T1000 (cell line): Measurements from ENCODE around the gene ANKRD31.
A peak's percentile ranks its signal among the peaks of the same experiment; 100 is the strongest.

ENCODE experiments used
- DNase-seq: peaks from one replicate; lab custom pipeline; 2025; ENCODE audit warnings: mixed read lengths; lab: John Stamatoyannopoulos, UW

The ANKRD31 gene

DNA sequence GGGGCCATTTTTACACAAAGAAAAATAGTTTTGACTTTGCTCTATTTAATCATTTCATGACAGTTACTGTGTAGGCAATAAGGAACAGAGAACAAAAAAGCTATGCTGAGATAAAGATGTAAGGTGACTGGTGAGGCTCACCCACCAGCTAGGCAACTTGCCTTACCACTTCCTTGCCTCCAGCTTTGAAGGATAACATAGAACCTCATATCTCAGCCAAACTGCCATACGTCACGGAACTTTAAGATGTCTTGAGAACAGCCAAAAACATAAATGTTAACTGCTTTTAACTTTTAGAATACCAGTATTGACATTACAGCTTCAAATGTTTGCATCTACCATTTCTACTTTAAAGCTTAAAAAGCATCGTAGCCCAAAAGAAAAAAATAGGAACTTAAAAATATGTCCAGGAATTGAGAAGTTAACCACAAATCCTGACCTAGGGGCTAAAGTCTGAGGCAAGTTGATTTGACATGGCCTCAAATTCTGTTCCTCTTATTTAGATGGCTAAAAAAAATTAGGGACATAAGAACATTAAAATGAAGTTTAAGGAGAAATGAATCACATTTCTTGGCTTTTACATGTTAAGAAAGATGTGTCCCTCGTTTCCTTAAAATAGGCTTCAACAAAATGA is 176.6 kb downstream of the ANKRD31 start:
- DNase-seq, result no peak

DNA sequence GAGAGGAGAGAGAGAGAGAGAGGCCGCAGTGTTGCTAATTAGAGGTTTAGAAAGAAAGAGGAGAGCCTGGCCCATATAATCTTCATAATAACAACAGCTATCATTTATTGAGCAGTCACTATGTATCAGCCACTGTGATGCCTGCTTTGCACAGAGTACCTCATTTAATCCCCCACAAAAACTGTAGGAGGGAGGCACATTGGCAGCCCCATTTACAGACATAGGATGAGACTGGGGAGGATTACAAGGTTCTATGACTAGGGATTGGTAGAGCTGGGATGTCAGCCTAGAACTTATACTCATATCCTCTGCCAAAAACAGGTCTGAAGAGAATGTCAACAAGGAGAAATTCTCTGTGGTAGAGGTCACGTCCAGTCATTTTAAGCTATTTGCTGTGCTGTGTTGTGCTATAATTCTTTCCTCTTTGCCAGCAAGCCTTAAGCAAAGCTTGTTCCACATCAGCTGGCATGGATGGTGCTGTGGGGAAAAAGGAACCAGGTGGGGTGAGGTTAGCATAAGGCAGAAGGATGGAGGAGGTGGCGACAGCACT is 177.6 kb downstream of the ANKRD31 start:
- no peak for DNase-seq

DNA sequence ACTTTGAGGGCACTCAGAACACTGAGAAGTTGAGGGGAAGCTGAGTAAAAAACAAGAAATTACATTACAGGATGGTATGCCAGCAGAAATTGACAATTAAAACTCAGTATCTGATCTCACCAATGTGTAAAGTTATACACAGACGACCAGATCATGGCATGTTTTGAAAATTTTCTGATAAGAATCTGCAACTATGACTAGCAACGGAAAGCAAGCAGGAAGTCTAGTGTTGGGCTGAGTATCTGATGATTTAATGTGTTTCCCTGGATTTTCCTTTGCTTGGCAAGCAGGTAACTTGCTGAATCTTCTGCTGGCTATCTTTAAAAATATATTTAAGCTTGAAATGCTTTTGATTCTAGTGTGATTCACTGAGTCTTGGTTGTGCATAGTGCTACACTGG is 179.1 kb downstream of the ANKRD31 start:
- no peak for DNase-seq

GRCh38 chr5:75055727-75056144 is 180.9 kb downstream of the ANKRD31 start:
- no peak for DNase-seq

GRCh38 chr5:75054134-75054930 is 182.3 kb downstream of the ANKRD31 start:
- no peak for DNase-seq

DNA sequence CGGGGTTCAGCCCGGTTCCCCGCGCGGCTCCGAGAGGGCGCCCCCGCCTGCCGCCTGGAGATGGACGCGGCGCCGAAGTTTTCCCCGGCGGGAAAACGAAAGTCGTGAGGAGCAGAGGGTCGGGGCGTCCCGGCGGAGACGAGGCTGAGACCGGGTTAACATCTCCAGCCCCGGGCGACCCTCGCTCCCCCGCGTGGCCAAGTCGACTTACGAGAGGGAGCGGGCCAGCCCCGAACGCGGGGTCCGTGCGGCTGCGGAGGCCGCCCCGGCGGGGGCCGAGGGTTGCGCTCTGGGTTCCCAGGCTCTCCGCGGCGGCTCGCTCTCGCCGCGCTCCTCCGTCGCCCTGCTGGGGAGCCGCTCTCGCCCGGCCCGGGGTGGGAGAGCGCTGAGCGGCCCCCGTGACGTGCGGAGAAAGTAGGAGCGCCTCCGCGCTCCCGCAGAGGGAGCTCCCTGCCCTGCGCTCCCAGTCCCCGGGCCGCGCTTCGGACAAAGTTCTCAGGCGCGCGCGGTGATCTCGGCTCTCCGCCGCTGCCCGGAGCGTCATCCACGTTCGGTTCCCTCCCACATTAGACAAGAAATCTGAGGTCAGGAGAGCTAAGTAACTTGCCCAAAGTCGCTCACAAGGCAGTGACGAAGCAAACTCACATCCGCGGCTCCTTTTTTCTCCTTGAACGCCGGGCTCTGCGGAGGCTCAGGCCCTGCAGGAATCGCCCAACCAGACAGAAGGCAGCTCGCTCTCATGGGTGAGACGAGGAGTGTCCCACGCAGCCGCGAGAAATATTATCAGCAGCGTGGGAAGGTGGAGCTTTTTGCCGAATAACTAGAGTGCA is 183.2 kb downstream of the ANKRD31 start:
- DNase-seq, result peak; percentile 33

- DNase-seq, result no peak
These were observed 183.7 kb downstream of the ANKRD31 start for GRCh38 chr5:75053054-75053303.

DNA sequence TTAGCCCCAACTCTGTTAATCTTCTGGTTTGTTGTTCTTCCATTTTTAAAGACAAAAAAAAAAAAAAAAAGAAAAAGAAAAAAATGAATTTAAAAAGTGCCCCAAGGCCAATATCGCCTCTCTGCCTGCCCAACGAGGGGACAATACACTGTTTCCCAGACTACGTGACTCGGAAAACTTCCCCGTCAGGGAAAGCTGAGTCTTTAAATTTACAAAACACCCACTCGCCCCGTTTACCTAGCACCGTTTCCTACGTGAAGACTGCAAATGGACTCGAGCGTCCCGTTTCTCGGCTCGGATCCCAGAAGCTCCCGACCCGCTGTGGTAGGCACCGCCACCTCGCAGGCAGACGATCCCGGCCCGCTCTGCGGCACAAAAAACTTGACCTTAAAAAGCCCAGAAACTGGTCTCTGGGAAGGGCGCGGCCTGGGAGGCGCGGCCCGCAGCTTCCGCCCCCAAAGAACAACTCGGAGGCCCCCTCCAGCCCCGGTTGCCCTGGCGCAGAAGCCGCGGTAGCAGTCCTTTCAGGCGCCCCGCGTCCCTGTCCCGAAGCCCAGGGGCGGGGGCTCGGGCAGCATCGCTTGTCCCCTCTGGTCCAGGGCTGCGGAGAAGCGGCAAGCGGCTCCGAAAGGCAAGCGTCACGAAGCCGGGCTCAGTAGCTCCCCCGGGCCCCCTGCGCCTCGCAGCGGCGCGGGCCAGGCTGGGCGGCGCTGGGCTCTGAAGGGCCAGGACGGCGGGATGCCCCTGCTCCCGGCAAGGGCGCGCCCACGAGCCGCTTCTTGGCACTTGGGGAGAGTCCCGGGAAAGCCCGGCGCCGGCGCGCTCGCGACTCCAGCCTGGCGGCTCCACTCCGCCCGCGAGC is 184.3 kb downstream of the ANKRD31 start, which contains the start of gene GCNT4:
Gene GCNT4 (minus strand): TSS at position 367 of the 862 bp plus-strand sequence. CDS start 22,521 bp downstream, outside the sequence.
- DNase-seq, result peak; percentile 59

- DNase-seq, result no peak
These were observed 185.4 kb downstream of the ANKRD31 start for GRCh38 chr5:75051217-75051751.

DNA sequence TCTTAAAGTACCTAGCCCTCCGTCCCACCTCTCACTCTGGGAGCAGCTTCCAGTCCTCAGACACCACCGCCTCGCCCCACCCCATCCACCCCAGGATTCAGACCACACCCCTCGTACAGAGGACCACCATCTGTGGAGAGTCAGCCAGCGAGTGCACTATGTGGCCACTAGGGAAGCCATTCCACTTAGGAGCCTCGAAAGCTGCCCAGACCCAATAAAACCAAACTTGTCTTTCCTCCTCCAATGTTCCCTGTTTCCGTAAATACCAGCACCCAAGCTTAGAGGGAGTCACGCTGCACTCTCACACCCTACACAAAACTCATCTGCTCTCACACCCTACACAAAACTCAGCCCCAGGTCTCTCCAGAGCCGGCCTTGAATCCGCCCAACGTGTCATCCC is 186.3 kb downstream of the ANKRD31 start:
- no peak for DNase-seq

GRCh38 chr5:75049456-75050351 is 187.0 kb downstream of the ANKRD31 start:
- no peak for DNase-seq

DNA sequence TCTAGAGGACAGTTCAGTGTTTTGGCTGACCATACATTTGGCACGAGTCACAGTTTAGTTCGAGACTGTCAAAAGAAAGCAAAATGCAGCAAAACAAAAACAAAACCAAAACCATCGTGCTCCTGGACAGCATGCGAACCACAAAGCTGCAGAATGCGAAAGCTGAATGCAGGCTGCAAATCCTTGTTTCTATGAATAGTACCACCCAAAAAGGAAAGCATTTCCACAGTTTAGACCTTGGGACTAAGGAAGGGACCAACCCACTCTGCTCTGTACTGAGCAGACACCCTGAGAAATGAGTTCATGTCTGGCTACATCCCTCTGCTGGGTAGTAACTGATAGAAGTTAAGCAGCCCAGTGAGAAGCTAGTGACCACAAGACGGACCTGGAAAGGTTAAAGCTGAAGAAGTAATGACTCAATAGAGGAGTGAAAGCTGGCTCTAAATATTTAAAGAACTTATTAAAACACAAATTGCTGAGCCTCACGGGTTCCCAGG is 188.2 kb downstream of the ANKRD31 start:
- no peak for DNase-seq

GRCh38 chr5:75047356-75047755 is 189.3 kb downstream of the ANKRD31 start:
- no peak for DNase-seq

DNA sequence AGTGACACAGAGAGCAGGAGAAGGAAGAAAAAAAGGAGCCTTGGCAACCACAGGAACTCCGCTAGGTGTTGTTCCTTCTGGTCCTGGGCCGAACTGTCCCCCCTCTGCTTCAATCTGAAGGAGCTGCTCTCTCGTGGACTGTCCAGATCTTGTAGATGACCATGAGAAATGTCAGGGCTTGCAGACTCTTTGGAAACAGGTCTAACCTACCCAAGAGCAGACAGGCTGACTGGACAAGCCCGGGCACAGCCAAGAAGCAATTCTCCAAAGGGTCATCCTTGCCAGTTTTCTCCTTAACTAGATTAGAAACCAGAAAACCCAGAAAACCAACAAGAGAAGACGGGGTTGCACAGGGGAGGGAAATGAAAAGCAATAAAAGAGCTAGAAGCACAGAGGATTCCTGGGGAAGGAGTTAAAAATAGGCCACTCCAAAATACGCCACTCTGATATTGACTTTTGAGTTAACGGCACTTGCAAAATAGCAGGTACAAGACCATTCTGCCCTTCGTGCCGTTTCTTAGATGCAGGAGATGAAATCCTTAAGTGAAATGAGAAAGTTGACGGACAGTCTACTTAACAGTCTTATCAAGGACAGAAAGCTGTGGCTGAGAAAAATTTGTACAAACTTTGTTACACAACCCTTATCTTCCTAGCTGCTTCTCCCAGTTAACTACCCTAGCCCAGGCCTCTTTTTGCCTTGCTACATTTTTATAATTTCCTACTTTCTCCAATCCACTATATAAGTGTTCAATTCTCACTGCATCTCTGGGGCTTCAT is 190.1 kb downstream of the ANKRD31 start:
- no peak for DNase-seq

DNA sequence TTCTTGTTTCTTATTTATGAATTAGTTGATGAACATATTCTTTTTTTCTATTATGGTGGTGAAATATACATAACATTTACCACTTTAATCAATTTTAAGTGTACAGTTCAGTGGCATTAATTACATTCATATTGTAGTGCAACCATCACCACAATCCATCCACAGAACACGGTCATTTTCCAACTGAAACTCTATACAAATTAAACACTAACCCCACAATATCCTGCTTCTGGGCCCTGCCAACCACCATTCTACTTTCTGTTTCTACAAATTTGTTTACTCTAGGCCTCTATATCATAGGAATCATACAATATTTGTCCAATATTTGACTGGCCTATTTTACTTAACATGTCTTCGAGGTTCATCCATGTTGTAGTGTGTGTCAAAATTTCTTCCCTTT is 191.6 kb downstream of the ANKRD31 start:
- DNase-seq, result no peak

DNA sequence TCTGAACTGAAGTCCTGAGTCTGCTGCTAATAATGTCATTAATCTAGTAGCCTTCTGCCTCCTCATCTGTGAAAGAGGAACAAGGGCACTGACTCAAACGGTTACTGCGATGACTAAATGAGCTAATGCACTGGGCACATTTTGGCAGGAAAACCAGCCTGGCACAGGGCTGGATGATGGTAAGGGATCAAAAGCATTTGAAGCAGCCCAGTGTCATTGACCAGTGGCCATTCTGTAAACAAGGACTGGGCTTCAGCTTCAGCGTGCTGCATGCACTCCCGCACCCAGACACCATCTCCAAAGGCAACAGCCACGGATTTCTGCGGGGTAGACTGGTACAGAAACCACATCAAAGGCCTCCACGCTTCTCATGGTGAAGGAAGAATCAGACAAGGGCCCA is 192.3 kb downstream of the ANKRD31 start:
- DNase-seq, result no peak

- no peak for DNase-seq
These were observed 192.9 kb downstream of the ANKRD31 start for GRCh38 chr5:75043633-75044264.

DNA sequence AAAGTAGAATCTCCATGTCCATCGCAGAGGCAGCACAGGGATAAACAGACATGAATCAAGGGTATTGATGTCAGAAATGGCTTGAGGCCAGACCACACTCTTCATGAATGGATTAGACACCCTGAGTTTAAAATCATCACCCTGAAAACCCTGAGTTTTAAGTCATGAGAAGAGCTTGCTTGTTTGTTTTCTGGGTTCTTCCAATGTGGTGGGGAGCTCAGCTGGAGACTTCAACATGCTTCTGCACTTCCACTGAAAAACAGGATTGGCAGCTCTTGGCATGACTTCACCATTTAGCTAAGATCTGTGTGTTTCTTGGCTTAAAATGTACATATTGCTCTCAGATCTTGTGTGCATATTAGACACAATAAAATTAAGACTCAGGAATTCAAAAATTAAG is 194.2 kb downstream of the ANKRD31 start:
- DNase-seq, result no peak

DNA sequence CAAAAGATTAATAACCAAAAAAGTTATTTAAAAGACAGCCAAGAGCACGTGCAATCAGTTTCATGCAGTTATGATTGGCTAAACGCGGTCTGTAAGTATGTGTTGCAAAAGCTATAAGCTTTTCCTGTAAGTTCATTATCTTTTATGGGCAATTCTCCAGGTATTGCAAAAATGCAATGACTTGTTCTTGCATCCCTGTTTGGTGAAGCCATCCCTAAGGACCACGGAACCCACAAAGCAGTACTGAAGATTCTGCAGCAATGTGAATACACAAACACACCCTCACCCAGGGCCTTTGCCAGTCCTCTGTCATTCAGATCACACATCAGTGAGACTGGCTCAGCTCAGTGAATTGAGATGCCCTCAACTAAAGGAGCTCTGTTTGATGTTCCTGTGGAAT is 195.7 kb downstream of the ANKRD31 start:
- no peak for DNase-seq
